ENCODE data around the gene ITGB3.

Gene ITGB3

GRCh38 chr17:47205419-47205963, 48.1 kb upstream of the ITGB3 start:
- peaks cover 20% of the 10 kb centered on the region for H3K4me1 ChIP-seq (ENCODE audit: insufficient read depth, low read length)
- no peak overlapping the region for H3K4me3 ChIP-seq (ENCODE audit: low read depth in 1 of 2, low read length in 2 of 2)
- no peak overlapping the region for H3K9ac ChIP-seq (ENCODE audit: low read depth, low read length)
- no peak overlapping the region for H3K27ac ChIP-seq (ENCODE audit: low read length)
- no peaks in the 10 kb centered on the region for H3K79me2 ChIP-seq (ENCODE audit: insufficient read depth, low read length)
- peak; percentile 81 for ATAC-seq (ENCODE audit: insufficient read depth, low read depth)
- TF ChIP-seq EZH2 (IDR thresholded peaks at IDR 0.05; ENCODE audit: borderline replicate concordance, low read depth, low read length, severe bottlenecking), result no peak
- no peak for TF ChIP-seq CTCF (IDR thresholded peaks at IDR 0.05; ENCODE audit: borderline replicate concordance, extremely low read depth, low read length, poor library complexity, severe bottlenecking)
- no peak overlapping the region for H3K4me2 ChIP-seq (ENCODE audit: insufficient read depth, low read length)
- H3K9me3 ChIP-seq (ENCODE audit: insufficient read depth, low read length, severe bottlenecking), result no peaks in the 10 kb centered on the region
- peak; percentile 79 for DNase-seq
- H4K20me1 ChIP-seq (ENCODE audit: insufficient read depth, low read length), result no peaks in the 10 kb centered on the region
- no peaks in the 10 kb centered on the region for H3K36me3 ChIP-seq (ENCODE audit: insufficient read depth, low read length)
- H2AFZ ChIP-seq (ENCODE audit: low read depth, low read length), result no peak overlapping the region
- no peaks in the 10 kb centered on the region for H3K27me3 ChIP-seq (ENCODE audit: insufficient read depth, low read length, poor library complexity)

DNA sequence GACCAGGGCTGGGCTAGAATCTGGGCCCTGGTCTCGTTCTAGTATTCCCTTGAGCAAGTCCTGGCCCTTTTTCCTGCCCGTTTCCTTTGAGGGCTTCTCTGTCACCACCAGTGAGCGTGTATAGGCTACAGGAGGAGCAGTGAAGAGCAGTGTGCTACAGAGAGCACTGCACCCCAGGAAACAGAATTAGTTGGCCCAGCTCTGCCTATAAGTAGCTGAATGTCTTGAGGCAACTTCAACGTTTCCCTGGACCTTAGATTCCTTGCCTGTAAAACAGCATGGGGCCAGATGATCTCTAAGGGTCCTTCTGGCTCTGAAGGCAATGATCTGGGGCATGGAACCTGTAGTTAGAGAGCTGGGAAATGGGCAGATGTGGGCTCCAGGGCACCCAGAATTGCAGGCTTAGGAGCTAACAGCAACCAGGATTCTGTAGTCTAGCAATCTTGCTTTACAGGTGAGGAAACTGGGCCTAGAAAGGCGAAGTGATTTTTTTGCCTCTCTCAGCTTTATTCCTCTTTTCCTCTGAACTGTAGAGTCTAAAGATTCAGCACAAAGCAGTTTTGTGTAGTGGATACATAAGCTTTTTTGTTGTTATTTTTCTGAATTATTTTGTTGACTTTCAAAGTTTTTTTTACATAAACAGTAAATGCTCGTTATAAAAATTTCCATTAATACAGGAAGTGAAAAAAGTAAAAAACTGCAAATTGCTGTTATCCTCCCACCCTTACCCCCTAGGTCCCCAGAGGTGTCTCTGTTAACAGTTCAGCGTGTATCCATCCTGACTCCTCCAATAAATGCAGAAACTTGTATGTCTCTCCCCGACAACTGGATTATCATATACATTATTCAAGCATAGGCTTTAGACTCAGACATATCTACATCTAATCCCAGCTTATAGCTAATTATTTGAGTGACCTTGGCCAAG, 46.2 kb upstream of the ITGB3 start:
- no peak overlapping the region for H3K27ac ChIP-seq (ENCODE audit: low read length)
- no peaks in the 10 kb centered on the region for H4K20me1 ChIP-seq (ENCODE audit: insufficient read depth, low read length)
- no peaks in the 10 kb centered on the region for H3K9me3 ChIP-seq (ENCODE audit: insufficient read depth, low read length, severe bottlenecking)
- peaks cover 3% of the 10 kb centered on the region for H3K27me3 ChIP-seq (ENCODE audit: insufficient read depth, low read length, poor library complexity)
- no peak for ATAC-seq (ENCODE audit: insufficient read depth, low read depth)
- H3K79me2 ChIP-seq (ENCODE audit: insufficient read depth, low read length), result no peaks in the 10 kb centered on the region
- no peak overlapping the region for H3K4me2 ChIP-seq (ENCODE audit: insufficient read depth, low read length)
- H3K9ac ChIP-seq (ENCODE audit: low read depth, low read length), result no peak overlapping the region
- H3K36me3 ChIP-seq (ENCODE audit: insufficient read depth, low read length), result no peaks in the 10 kb centered on the region
- DNase-seq, result no peak
- H3K4me3 ChIP-seq (ENCODE audit: low read depth in 1 of 2, low read length in 2 of 2), result no peak overlapping the region
- H2AFZ ChIP-seq (ENCODE audit: low read depth, low read length), result no peak overlapping the region; the same call in 1 of the 2 replicates
- peaks cover 20% of the 10 kb centered on the region for H3K4me1 ChIP-seq (ENCODE audit: insufficient read depth, low read length)
- TF ChIP-seq CTCF (IDR thresholded peaks at IDR 0.05; ENCODE audit: borderline replicate concordance, extremely low read depth, low read length, poor library complexity, severe bottlenecking) (no peak), EZH2 (IDR thresholded peaks at IDR 0.05; ENCODE audit: borderline replicate concordance, low read depth, low read length, severe bottlenecking) (no peak)

DNA sequence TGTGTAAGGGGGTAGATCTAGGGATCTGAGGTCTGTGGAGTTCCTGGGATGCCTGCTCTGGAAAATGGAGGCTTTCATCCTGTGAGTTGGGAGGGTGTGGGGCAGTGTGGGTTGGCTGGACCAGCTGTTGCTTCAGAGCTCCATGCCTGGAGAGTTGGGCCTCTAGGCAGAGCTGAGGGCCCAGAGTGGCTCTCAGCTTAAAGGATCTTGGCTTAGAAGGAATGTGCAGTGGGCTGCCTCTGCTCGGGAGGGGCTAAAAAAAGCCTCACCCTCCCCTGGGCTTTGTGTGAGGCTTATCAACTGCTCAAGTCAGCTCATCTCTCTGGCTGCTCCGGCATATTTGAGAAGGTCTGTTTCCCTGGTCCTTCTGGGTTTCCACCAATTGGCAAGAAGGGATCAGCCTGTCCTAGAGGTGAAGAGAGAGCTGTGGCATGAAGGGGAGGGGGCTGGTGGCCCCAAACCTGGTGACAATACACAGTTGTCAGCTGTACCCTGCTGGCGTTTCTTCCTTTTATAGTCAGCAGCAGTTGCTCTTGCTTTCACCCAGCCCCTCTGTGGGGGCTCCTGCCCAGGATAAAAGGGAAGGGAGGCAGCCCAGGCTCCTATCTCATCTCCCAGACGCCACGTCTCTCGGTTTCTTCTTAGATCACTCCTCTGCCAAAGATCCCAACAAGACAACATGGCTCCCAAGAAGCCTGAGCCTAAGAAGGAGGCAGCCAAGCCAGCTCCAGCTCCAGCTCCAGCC, 44.7 kb upstream of the ITGB3 start, which contains the start of gene MYL4:
TSS of gene MYL4 (plus strand) at position 605 of the 745 bp plus-strand sequence. CDS start at position 680, 75 bp downstream.
- Histone ChIP-seq H3K9ac (ENCODE audit: low read depth, low read length) (no peak within 1 kb of the TSS), H3K4me2 (ENCODE audit: insufficient read depth, low read length) (no peak within 1 kb of the TSS), H4K20me1 (ENCODE audit: insufficient read depth, low read length) (no peaks in the 10 kb centered on the region), H3K27me3 (ENCODE audit: insufficient read depth, low read length, poor library complexity) (peaks cover 14% of the 10 kb centered on the region), H3K4me1 (ENCODE audit: insufficient read depth, low read length) (peaks cover 10% of the 10 kb centered on the region), H3K36me3 (ENCODE audit: insufficient read depth, low read length) (no peaks in the 10 kb centered on the region), H3K4me3 (ENCODE audit: low read depth in 1 of 2, low read length in 2 of 2) (no peak within 1 kb of the TSS), H3K79me2 (ENCODE audit: insufficient read depth, low read length) (no peaks in the 10 kb centered on the region), H3K9me3 (ENCODE audit: insufficient read depth, low read length, severe bottlenecking) (no peaks in the 10 kb centered on the region), H3K27ac (ENCODE audit: low read length) (no peak within 1 kb of the TSS), H2AFZ (ENCODE audit: low read depth, low read length) (no peak within 1 kb of the TSS)
- DNase-seq (no peak), ATAC-seq (ENCODE audit: insufficient read depth, low read depth) (no peak)
- TF ChIP-seq CTCF (IDR thresholded peaks at IDR 0.05; ENCODE audit: borderline replicate concordance, extremely low read depth, low read length, poor library complexity, severe bottlenecking) (no peak), EZH2 (IDR thresholded peaks at IDR 0.05; ENCODE audit: borderline replicate concordance, low read depth, low read length, severe bottlenecking) (no peak)
